Omental fat pad (tissue), 4 donors: ENCODE results near the gene FAM200C. TPM values are rescaled to one million over a fixed set of nuclear protein-coding genes. Genes with fewer than 3 reads are reported as not detected.

Experiments used
- ATAC-seq: fragments of 150-250 bp; one replicate; pipeline ENCODE4 v1.9.1; 2016; ENCODE audit warnings: mild to moderate bottlenecking, moderate library complexity; ENCODE audit not compliant: low FRiP score
- DNase-seq: peaks from one replicate; pipeline ENCODE4 v3.0.0-alpha.2; 2019; ENCODE audit warnings: low spot score
- total RNA-seq, 4 donors: library from RNA; depleted of rRNA; stranded (reverse); fragments of >200 nt; gene quantifications; one replicate each; pipeline ENCODE4 v1.1.0, GENCODE V29; 2016
- TF ChIP-seq, protein P1 (sequence below), 3 donors: fragments of 450-650 bp; IDR thresholded peaks; one replicate each; pipeline ENCODE4 v1.5.1; 2016 to 2017; ENCODE audit warnings: antibody characterized with exemption in 3 of 3, mild to moderate bottlenecking in 3 of 3, moderate library complexity in 2 of 3

The FAM200C gene
- total RNA-seq, 4 donors from 2014 or later: 0.84 to 5.7 (median 2.5) TPM

GRCh38 chr5:160361624-160362228 lies 38.1 kb downstream of the FAM200C start:
- ATAC-seq (no peak), DNase-seq (no peak)
- TF ChIP-seq, protein P1, sequence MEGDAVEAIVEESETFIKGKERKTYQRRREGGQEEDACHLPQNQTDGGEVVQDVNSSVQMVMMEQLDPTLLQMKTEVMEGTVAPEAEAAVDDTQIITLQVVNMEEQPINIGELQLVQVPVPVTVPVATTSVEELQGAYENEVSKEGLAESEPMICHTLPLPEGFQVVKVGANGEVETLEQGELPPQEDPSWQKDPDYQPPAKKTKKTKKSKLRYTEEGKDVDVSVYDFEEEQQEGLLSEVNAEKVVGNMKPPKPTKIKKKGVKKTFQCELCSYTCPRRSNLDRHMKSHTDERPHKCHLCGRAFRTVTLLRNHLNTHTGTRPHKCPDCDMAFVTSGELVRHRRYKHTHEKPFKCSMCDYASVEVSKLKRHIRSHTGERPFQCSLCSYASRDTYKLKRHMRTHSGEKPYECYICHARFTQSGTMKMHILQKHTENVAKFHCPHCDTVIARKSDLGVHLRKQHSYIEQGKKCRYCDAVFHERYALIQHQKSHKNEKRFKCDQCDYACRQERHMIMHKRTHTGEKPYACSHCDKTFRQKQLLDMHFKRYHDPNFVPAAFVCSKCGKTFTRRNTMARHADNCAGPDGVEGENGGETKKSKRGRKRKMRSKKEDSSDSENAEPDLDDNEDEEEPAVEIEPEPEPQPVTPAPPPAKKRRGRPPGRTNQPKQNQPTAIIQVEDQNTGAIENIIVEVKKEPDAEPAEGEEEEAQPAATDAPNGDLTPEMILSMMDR (IDR thresholded peaks at IDR 0.05): no peak

GRCh38 chr5:160360310-160360709 lies 39.5 kb downstream of the FAM200C start:
- TF ChIP-seq, protein P1 (IDR thresholded peaks at IDR 0.05): no peak
- no peak for ATAC-seq
- no peak for DNase-seq

- TF ChIP-seq, protein P1 (IDR thresholded peaks at IDR 0.05): no peak
- ATAC-seq (no peak), DNase-seq (no peak)
Measured at GRCh38 chr5:160359816-160360215, 40.0 kb downstream of the FAM200C start.

GRCh38 chr5:160359242-160359641 lies 40.6 kb downstream of the FAM200C start:
- ATAC-seq (no peak), DNase-seq (no peak)
- TF ChIP-seq, protein P1 (IDR thresholded peaks at IDR 0.05): no peak

GRCh38 chr5:160357861-160358411 lies 41.9 kb downstream of the FAM200C start:
- DNase-seq: no peak
- TF ChIP-seq, protein P1 (IDR thresholded peaks at IDR 0.05): no peak

DNA sequence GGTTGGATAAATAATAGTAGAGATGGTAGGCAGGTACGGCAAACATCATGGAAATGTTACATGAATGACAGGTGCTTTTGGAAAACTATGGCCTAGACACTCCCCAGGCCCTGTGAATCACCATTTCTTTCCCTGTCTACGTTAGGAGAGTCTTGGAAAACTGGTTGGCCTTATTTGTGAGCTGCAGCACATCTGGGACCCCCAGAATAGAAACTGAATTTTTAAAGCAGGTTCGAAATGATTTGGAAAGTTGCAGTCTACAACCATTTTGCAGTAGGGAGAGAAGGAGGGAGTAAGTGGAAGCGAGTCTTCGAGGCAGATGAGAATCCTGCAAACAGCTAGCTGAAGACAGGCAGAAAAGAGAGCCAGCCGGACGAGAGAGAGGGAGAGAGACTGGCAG lies 42.5 kb downstream of the FAM200C start:
- TF ChIP-seq, protein P1 (IDR thresholded peaks at IDR 0.05): no peak
- no peak for DNase-seq
- ATAC-seq: no peak

More at GRCh38 chr5:160357861-160358411, 41.9 kb downstream of the FAM200C start:
- peak; percentile 24 for ATAC-seq
